HEK293T (cell line): ENCODE measurements around the gene ADH1C.
"Not testable (repeated sequence)": the region's sequence is repeated elsewhere in the genome, so short reads cannot be mapped to it uniquely, and the experiment has no call there.

ENCODE experiments used
- CTCF ChIA-PET: fragments of 350-600 bp; formaldehyde crosslinking; extraction: SDS; loops from one replicate; lab custom pipeline; 2021; ENCODE audit warnings: antibody characterized with exemption, inconsistent platforms; lab: Yijun Ruan, JAX
- POLR2A ChIA-PET: fragments of 350-600 bp; formaldehyde crosslinking; extraction: SDS; loops from one replicate; lab custom pipeline; 2020; ENCODE audit warnings: antibody characterized with exemption, inconsistent platforms; lab: Yijun Ruan, JAX
- DNase-seq: peaks from one replicate; pipeline ENCODE4 v3.0.0; 2012; ENCODE audit warnings: mixed read lengths; ENCODE audit errors: extremely low spot score
- ARNT ChIP-seq: fragments of 450-650 bp; IDR thresholded peaks from 2 replicates; pipeline ENCODE4 v1.6.1; 2017; ENCODE audit warnings: mild to moderate bottlenecking
- BHLHE40 ChIP-seq: fragments of 450-650 bp; IDR thresholded peaks from 2 replicates; pipeline ENCODE4 v1.6.1; 2016; ENCODE audit warnings: mild to moderate bottlenecking, moderate library complexity, borderline replicate concordance
- CTBP1 ChIP-seq: fragments of 450-650 bp; IDR thresholded peaks from 2 replicates; pipeline ENCODE4 v1.6.1; 2016; ENCODE audit warnings: borderline replicate concordance
- ELF4 ChIP-seq: fragments of 450-650 bp; IDR thresholded peaks from 2 replicates; pipeline ENCODE4 v1.6.1; 2017; ENCODE audit warnings: antibody characterized with exemption
- FOXA1 ChIP-seq: fragments of 450-650 bp; IDR thresholded peaks from 2 replicates; pipeline ENCODE4 v1.6.1; 2016; ENCODE audit warnings: mild to moderate bottlenecking
- FOXK2 ChIP-seq: fragments of 450-650 bp; IDR thresholded peaks from 2 replicates; pipeline ENCODE4 v1.6.1; 2016; ENCODE audit warnings: mild to moderate bottlenecking
- FOXM1 ChIP-seq: fragments of 450-650 bp; IDR thresholded peaks from 2 replicates; pipeline ENCODE4 v1.6.1; 2017; ENCODE audit warnings: mild to moderate bottlenecking, borderline replicate concordance
- HDGF ChIP-seq: fragments of 450-650 bp; IDR thresholded peaks from 2 replicates; pipeline ENCODE4 v1.6.1; 2017; ENCODE audit warnings: antibody characterized with exemption, borderline replicate concordance
- L3MBTL2 ChIP-seq: fragments of 450-650 bp; conservative IDR thresholded peaks from 2 replicates; pipeline ENCODE4 v1.6.1; 2016; ENCODE audit warnings: mild to moderate bottlenecking
- LEF1 ChIP-seq: fragments of 450-650 bp; IDR thresholded peaks from 2 replicates; pipeline ENCODE4 v1.6.1; 2017; ENCODE audit warnings: mild to moderate bottlenecking, borderline replicate concordance
- NFRKB ChIP-seq: fragments of 450-650 bp; IDR thresholded peaks from 2 replicates; pipeline ENCODE4 v1.6.1; 2016; ENCODE audit warnings: mild to moderate bottlenecking, moderate library complexity
- PKNOX1 ChIP-seq: fragments of 450-650 bp; IDR thresholded peaks from 2 replicates; pipeline ENCODE4 v1.6.1; 2016
- SP1 ChIP-seq: fragments of 450-650 bp; IDR thresholded peaks from 2 replicates; pipeline ENCODE4 v1.6.1; 2017
- SUZ12 ChIP-seq: fragments of 450-650 bp; IDR thresholded peaks from 2 replicates; pipeline ENCODE4 v1.6.1; 2016; ENCODE audit warnings: mild to moderate bottlenecking
- TARDBP ChIP-seq: fragments of 450-650 bp; IDR thresholded peaks from 2 replicates; pipeline ENCODE4 v1.6.1; 2016
- ZNF384 ChIP-seq: fragments of 450-650 bp; IDR thresholded peaks from 2 replicates; pipeline ENCODE4 v1.6.1; 2016

Gene ADH1C

GRCh38 chr4:99351487-99351886, 1.1 kb downstream of the ADH1C start:
- DNase-seq = no peak
- CTCF ChIA-PET = no interaction called here
- TF ChIP-seq FOXM1 = no peak
- TF ChIP-seq LEF1 = no peak
- TF ChIP-seq HDGF = no peak
- no peak for TF ChIP-seq TARDBP
- TF ChIP-seq ZNF384 = no peak
- no peak for TF ChIP-seq FOXA1
- TF ChIP-seq CTBP1 = no peak
- no peak for TF ChIP-seq BHLHE40
- TF ChIP-seq SUZ12 = no peak
- TF ChIP-seq ARNT = no peak
- TF ChIP-seq L3MBTL2 = no peak
- no peak for TF ChIP-seq ELF4
- no peak for TF ChIP-seq FOXK2
- TF ChIP-seq NFRKB = no peak
- no peak for TF ChIP-seq SP1
- POLR2A ChIA-PET = no interaction called here

DNA sequence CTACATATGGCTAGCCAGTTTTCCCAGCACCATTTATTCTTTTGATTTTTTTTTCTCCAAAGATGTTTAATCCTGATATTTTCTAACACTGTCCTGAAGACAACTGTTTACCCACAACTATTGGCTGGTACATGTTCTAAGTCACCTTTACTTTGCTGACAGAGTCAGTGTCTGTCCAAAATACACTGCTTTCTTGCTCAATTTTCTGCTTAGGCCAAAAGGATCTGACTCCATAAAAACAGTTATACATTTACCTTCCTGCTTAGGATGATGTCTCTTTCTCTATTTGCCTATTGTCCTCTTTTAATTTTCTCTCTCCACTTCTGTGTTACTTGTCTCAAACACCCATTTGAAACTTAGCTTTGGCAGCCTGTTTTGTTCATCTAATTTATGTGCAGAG, 3.2 kb downstream of the ADH1C start:
- ChIA-PET POLR2A (no interaction called here), CTCF (no interaction called here)
- DNase-seq = no peak
- TF ChIP-seq SP1 (no peak), CTBP1 (no peak), LEF1 (no peak), FOXM1 (no peak), FOXK2 (no peak), SUZ12 (no peak), ARNT (no peak), ELF4 (no peak), ZNF384 (no peak), TARDBP (no peak), BHLHE40 (no peak), NFRKB (no peak), L3MBTL2 (no peak)

- POLR2A ChIA-PET, DNase-seq, CTCF ChIA-PET: not testable (repeated sequence)
These were observed 9.9 kb downstream of the ADH1C start for GRCh38 chr4:99342624-99343023.

DNA sequence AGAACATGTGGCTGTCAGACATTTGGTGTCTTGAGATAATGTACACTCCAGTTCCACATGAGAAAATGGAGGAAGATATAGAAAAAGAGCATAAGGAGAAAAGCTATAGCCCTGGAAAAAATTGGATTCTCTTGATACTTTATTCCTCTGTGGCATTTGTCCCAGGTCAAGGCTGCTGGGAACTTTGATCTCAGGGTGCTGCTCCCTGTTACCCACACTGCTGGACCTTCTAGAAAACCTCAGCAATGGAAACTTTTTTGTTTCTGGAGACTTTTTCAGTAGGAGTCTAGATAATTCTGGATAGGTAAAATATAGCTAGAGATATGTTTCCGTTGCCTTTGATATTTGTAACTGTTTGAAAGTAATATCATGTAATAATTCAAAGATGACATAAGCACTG, 11.1 kb downstream of the ADH1C start:
- POLR2A ChIA-PET = no interaction called here
- TF ChIP-seq L3MBTL2 (no peak), FOXM1 (no peak), FOXA1 (no peak), ARNT (no peak), BHLHE40 (no peak), NFRKB (no peak), LEF1 (no peak), PKNOX1 (no peak), CTBP1 (no peak), ZNF384 (no peak), TARDBP (no peak), HDGF (no peak), SP1 (no peak), FOXK2 (no peak), SUZ12 (no peak)
- DNase-seq = no peak
- CTCF ChIA-PET = no interaction called here

DNA sequence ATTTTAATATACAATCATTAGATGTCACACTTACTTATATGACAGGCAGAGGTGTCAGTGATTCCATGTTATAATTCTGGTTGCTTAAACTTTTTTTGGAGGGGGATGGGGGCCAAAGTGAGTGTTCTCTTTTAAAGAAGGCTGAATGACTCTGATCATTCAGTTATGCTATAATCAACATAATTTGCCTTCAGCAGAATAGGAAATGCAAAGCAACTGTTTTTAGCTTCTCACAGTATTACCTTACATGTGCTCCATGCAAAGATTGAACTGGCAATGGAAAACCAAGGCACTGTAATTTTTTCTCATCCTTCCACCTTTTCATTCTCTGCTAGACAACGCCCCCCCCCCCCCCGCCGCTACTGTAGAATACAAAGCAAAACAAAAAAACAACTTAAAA, 13.4 kb downstream of the ADH1C start:
- DNase-seq = no peak
- POLR2A ChIA-PET = no interaction called here
- no peak for TF ChIP-seq BHLHE40
- no peak for TF ChIP-seq TARDBP
- TF ChIP-seq SUZ12 = no peak
- TF ChIP-seq HDGF = no peak
- TF ChIP-seq FOXK2 = no peak
- TF ChIP-seq NFRKB = no peak
- no peak for TF ChIP-seq ELF4
- TF ChIP-seq ZNF384 = no peak
- no peak for TF ChIP-seq LEF1
- no peak for TF ChIP-seq PKNOX1
- TF ChIP-seq SP1 = no peak
- CTCF ChIA-PET = no interaction called here

DNA sequence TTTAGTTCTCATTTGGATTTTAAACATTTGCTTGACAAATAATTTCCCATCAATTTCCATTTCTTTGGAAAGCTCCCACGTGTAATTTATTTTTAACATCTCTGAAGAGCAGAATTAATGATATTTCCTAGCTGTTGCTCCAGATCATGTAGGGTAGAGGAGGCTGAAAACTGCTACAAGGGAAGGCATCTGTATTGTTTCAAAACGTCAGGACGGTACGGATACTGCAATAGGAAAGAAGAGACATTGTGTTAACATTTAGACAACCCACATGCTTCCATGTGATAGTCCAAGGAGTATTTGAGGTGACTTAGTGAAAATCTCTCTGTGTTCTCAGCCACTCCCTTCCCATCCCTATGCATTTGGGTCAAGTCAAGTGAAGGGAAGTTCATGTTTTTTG, 16.0 kb downstream of the ADH1C start:
- DNase-seq = no peak
- TF ChIP-seq ZNF384 (no peak), PKNOX1 (no peak), ARNT (no peak), FOXK2 (no peak), SP1 (no peak), ELF4 (no peak), TARDBP (no peak), FOXA1 (no peak), BHLHE40 (no peak), CTBP1 (no peak), NFRKB (no peak), FOXM1 (no peak), L3MBTL2 (no peak), HDGF (no peak), LEF1 (no peak)
- ChIA-PET POLR2A (no interaction called here), CTCF (no interaction called here)
